GM23338 (cell line): ENCODE data around the gene TOB2. TPM values are rescaled to one million over a fixed set of nuclear protein-coding genes. Genes with fewer than 3 reads are reported as not detected.

Experiments
- ATAC-seq: fragments of 200-7000 bp; cut with Tn5 transposase; 3 replicates; pipeline ENCODE4 v1.9.1; 2020
- DNase-seq: peaks from one replicate; pipeline ENCODE4 v3.0.0-alpha.2; 2015; ENCODE audit warnings: low spot score
- H2AFZ ChIP-seq: fragments of 200-600 bp; sonication (generic); 2 replicates; pipeline ENCODE4 v1.8.0; 2016; ENCODE audit warnings: antibody characterized with exemption, mild to moderate bottlenecking, moderate library complexity
- H3F3A ChIP-seq: fragments of 200-600 bp; sonication (generic); replicated peaks from 2 replicates; pipeline ENCODE4 v1.8.0; 2017; ENCODE audit warnings: antibody characterized with exemption, mixed run types, low read depth
- H3K27ac ChIP-seq: fragments of 200-600 bp; sonication (generic); 2 replicates; pipeline ENCODE4 v1.6.1; 2016; ENCODE audit warnings: low read depth
- H3K27me3 ChIP-seq: fragments of 200-600 bp; sonication (generic); 2 replicates; pipeline ENCODE4 v1.8.0; 2016; ENCODE audit warnings: mild to moderate bottlenecking, mixed run types, moderate library complexity; ENCODE audit not compliant: insufficient read depth
- H3K36me3 ChIP-seq: fragments of 200-600 bp; sonication (generic); 2 replicates; pipeline ENCODE4 v1.8.0; 2016; ENCODE audit warnings: mild to moderate bottlenecking; ENCODE audit not compliant: insufficient read depth
- H3K4me1 ChIP-seq: fragments of 200-600 bp; sonication (generic); 2 replicates; pipeline ENCODE4 v1.8.0; 2016; ENCODE audit warnings: mild to moderate bottlenecking, moderate library complexity; ENCODE audit not compliant: insufficient read depth
- H3K4me2 ChIP-seq: fragments of 200-600 bp; sonication (generic); 2 replicates; pipeline ENCODE4 v1.7.1; 2017; ENCODE audit warnings: mixed run types
- H3K4me3 ChIP-seq: fragments of 200-600 bp; sonication (generic); 2 replicates; pipeline ENCODE4 v1.6.1; 2016; ENCODE audit warnings: mixed run types
- H3K79me2 ChIP-seq: fragments of 200-600 bp; sonication (generic); replicated peaks from 2 replicates; pipeline ENCODE4 v1.8.0; 2017; ENCODE audit warnings: mild to moderate bottlenecking; ENCODE audit not compliant: insufficient read depth
- H3K9me2 ChIP-seq: fragments of 200-600 bp; sonication (generic); 2 replicates; pipeline ENCODE4 v1.8.0; 2017; ENCODE audit not compliant: insufficient read depth
- H4K20me1 ChIP-seq: fragments of 200-600 bp; sonication (generic); replicated peaks from 2 replicates; pipeline ENCODE4 v1.8.0; 2017; ENCODE audit warnings: mild to moderate bottlenecking; ENCODE audit not compliant: insufficient read depth
- H3K27ac Mint-ChIP-seq: 2 replicates; pipeline ENCODE4 v1.8.0; 2020; ENCODE audit warnings: inconsistent platforms, mild to moderate bottlenecking, moderate library complexity, mixed read lengths
- H3K27me3 Mint-ChIP-seq: 3 replicates; pipeline ENCODE4 v1.8.0; 2022; ENCODE audit warnings: low read depth, mild to moderate bottlenecking, moderate library complexity, mixed read lengths, inconsistent platforms; ENCODE audit not compliant: insufficient read depth, poor library complexity
- H3K36me3 Mint-ChIP-seq: 3 replicates; pipeline ENCODE4 v1.8.0; 2021; ENCODE audit warnings: low read depth, mild to moderate bottlenecking, inconsistent platforms, moderate library complexity, mixed read lengths
- H3K4me1 Mint-ChIP-seq: 3 replicates; pipeline ENCODE4 v1.8.0; 2020; ENCODE audit warnings: mild to moderate bottlenecking, inconsistent platforms, mixed read lengths
- H3K4me3 Mint-ChIP-seq: 3 replicates; pipeline ENCODE4 v1.8.0; 2021; ENCODE audit warnings: moderate library complexity, mild to moderate bottlenecking, inconsistent platforms, mixed read lengths
- H3K9me3 Mint-ChIP-seq: 3 replicates; pipeline ENCODE4 v1.8.0; 2020; ENCODE audit warnings: moderate library complexity, mild to moderate bottlenecking, inconsistent platforms, mixed read lengths
- CREB1 ChIP-seq: fragments of 250-450 bp; sonication (Bioruptor Pico); IDR thresholded peaks from 2 replicates; pipeline ENCODE4 v1.5.0; 2020; ENCODE audit warnings: low read depth, mild to moderate bottlenecking, moderate library complexity
- CTCF ChIP-seq, 2 experiments: fragments of 200-600 bp in 1 of 2; sonication (generic) in 1 of 2; conservative IDR thresholded peaks; 2 replicates each; pipeline versions ENCODE4 v1.5.1 to v1.6.1; 2016 to 2017; ENCODE audit warnings: antibody characterized with exemption in 2 of 2, low read depth in 2 of 2, mild to moderate bottlenecking in 2 of 2, moderate library complexity in 1 of 2
- ETS1 ChIP-seq: IDR thresholded peaks from 2 replicates; pipeline ENCODE4 v1.6.1; 2016; ENCODE audit warnings: antibody characterized with exemption
- EZH2 ChIP-seq: fragments of 200-600 bp; sonication (generic); IDR thresholded peaks from one replicate; pipeline ENCODE4 v1.8.0; 2017; ENCODE audit warnings: antibody characterized with exemption, mild to moderate bottlenecking, low read depth; ENCODE audit not compliant: unreplicated experiment
- EZH2phosphoT487 ChIP-seq: fragments of 200-600 bp; sonication (generic); IDR thresholded peaks from one replicate; pipeline ENCODE4 v1.8.1; 2018; ENCODE audit warnings: antibody characterized with exemption; ENCODE audit not compliant: unreplicated experiment
- JUNB ChIP-seq: IDR thresholded peaks from one replicate; pipeline ENCODE4 v1.6.1; 2016; ENCODE audit warnings: antibody characterized with exemption; ENCODE audit not compliant: unreplicated experiment
- NANOG ChIP-seq: IDR thresholded peaks from 2 replicates; pipeline ENCODE4 v1.6.1; 2016; ENCODE audit warnings: antibody characterized with exemption, borderline replicate concordance
- POLR2AphosphoS5 ChIP-seq: IDR thresholded peaks from 2 replicates; pipeline ENCODE4 v1.6.1; 2016; ENCODE audit warnings: antibody characterized with exemption, low read depth
- REST ChIP-seq: IDR thresholded peaks from one replicate; pipeline ENCODE4 v1.6.1; 2018; ENCODE audit warnings: antibody characterized with exemption; ENCODE audit not compliant: unreplicated experiment
- STAT1 ChIP-seq: IDR thresholded peaks from one replicate; pipeline ENCODE4 v1.6.1; 2016; ENCODE audit warnings: antibody characterized with exemption; ENCODE audit not compliant: unreplicated experiment
- ZNF114 ChIP-seq: fragments of 250-450 bp; sonication (Bioruptor Pico); IDR thresholded peaks from 2 replicates; pipeline ENCODE4 v1.5.0; 2020; ENCODE audit warnings: mild to moderate bottlenecking, moderate library complexity
- ZNF331 ChIP-seq: fragments of 250-450 bp; sonication (Bioruptor Pico); IDR thresholded peaks from 2 replicates; pipeline ENCODE4 v1.5.0; 2020; ENCODE audit warnings: low read depth, mild to moderate bottlenecking, moderate library complexity
- ZNF462 ChIP-seq: fragments of 250-450 bp; sonication (Bioruptor Pico); IDR thresholded peaks from 2 replicates; pipeline ENCODE4 v1.5.0; 2020; ENCODE audit warnings: mild to moderate bottlenecking, moderate library complexity
- polyA plus RNA-seq: library from polyadenylated mRNA; unstranded; fragments of >200 nt; fragmentation: Nextera tagmentation; extraction: Ambion mirVana; gene quantifications from 2 replicates; pipeline ENCODE4 v1.2.1, GENCODE V29; 2016
- total RNA-seq: library from RNA; depleted of rRNA; stranded (reverse); fragments of >200 nt; shearing (Covaris generic); gene quantifications from 2 replicates; pipeline ENCODE4 v1.2.3, GENCODE V29; 2014

Gene TOB2
- total and polyA plus RNA-seq, 2 experiments from 2014 or later, result 27.3 to 47.2 TPM

- TF ChIP-seq ZNF462 (no peak), ZNF331 (CRISPR knock-in tag) (no peak), JUNB (no peak), NANOG (no peak), EZH2phosphoT487 (no peak), EZH2 (no peak)
These were observed 25.0 kb upstream of the TOB2 start (continued) for GRCh38 chr22:41471568-41471967.

GRCh38 chr22:41470886-41471285, 24.3 kb upstream of the TOB2 start:
- H4K20me1 ChIP-seq, result peaks cover 3% of the 10 kb centered on the region
- H2AFZ ChIP-seq, result no peak overlapping the region
- peaks cover 19% of the 10 kb centered on the region for H3K36me3 ChIP-seq
- no peaks in the 10 kb centered on the region for H3K9me2 ChIP-seq
- DNase-seq (no peak), ATAC-seq (no peak)
- H3K79me2 ChIP-seq, result peaks cover 93% of the 10 kb centered on the region
- no peak overlapping the region for H3K4me2 ChIP-seq
- H3F3A ChIP-seq, result peaks cover 18% of the 10 kb centered on the region
- Mint-ChIP-seq H3K4me1 (peaks cover 20% of the 10 kb centered on the region), H3K27me3 (peaks cover 8% of the 10 kb centered on the region), H3K36me3 (peaks cover 28% of the 10 kb centered on the region), H3K9me3 (no peaks in the 10 kb centered on the region), H3K27ac (no peak overlapping the region), H3K4me3 (peak overlapping the region; percentile 95)
- H3K4me3 ChIP-seq, result no peak overlapping the region
- H3K27ac ChIP-seq, result no peak overlapping the region
- peaks cover 14% of the 10 kb centered on the region for H3K4me1 ChIP-seq
- H3K27me3 ChIP-seq, result no peaks in the 10 kb centered on the region
- TF ChIP-seq CREB1 (no peak), ETS1 (no peak), ZNF114 (CRISPR knock-in tag) (no peak), ZNF331 (CRISPR knock-in tag) (no peak), JUNB (no peak), REST (no peak), CTCF (conservative IDR thresholded peaks at IDR 0.05; ENCODE audit: low read depth in 2 of 2) (no peak), STAT1 (no peak), EZH2phosphoT487 (no peak), NANOG (no peak), POLR2AphosphoS5 (no peak)
